Suprapubic skin (tissue), 4 donors: ENCODE data around the gene EYS. TPM values are rescaled to one million over a fixed set of nuclear protein-coding genes. Genes with fewer than 3 reads are reported as not detected.

Experiments used
- DNase-seq, 2 donors: peaks; one replicate each; pipeline ENCODE4 v3.0.0-alpha.2; 2019; ENCODE audit warnings: low spot score in 2 of 2
- H3K27ac ChIP-seq: fragments of 200-600 bp; sonication (generic); one replicate; pipeline ENCODE4 v1.5.1; 2019
- H3K27me3 ChIP-seq: fragments of 200-600 bp; sonication (generic); one replicate; pipeline ENCODE4 v1.5.1; 2019
- H3K36me3 ChIP-seq: fragments of 200-600 bp; sonication (generic); one replicate; pipeline ENCODE4 v1.5.1; 2019
- H3K4me1 ChIP-seq: fragments of 200-600 bp; sonication (generic); one replicate; pipeline ENCODE4 v1.5.1; 2019
- H3K4me3 ChIP-seq: fragments of 200-600 bp; sonication (generic); one replicate; pipeline ENCODE4 v1.5.1; 2019; ENCODE audit warnings: mild to moderate bottlenecking
- H3K9me3 ChIP-seq: fragments of 200-600 bp; sonication (generic); one replicate; pipeline ENCODE4 v1.5.1; 2019
- CTCF ChIP-seq, 2 donors: fragments of 200-600 bp in 1 of 2; fragments of 450-650 bp in 1 of 2; sonication (generic) in 1 of 2; IDR thresholded peaks; one replicate each; pipeline ENCODE4 v1.5.1; 2016 to 2019; ENCODE audit warnings: antibody characterized with exemption in 2 of 2, mild to moderate bottlenecking in 1 of 2, moderate library complexity in 1 of 2
- EP300 ChIP-seq: sonication (generic); formaldehyde crosslinking; IDR thresholded peaks from one replicate; pipeline ENCODE4 v1.6.1; 2017; ENCODE audit warnings: antibody characterized with exemption
- POLR2A ChIP-seq, 2 donors: fragments of 450-650 bp; IDR thresholded peaks; one replicate each; pipeline ENCODE4 v1.6.1; 2017; ENCODE audit warnings: antibody characterized with exemption in 2 of 2, mild to moderate bottlenecking in 2 of 2, moderate library complexity in 2 of 2
- POLR2AphosphoS5 ChIP-seq, 3 donors: sonication (generic); formaldehyde crosslinking; IDR thresholded peaks; one replicate each; pipeline ENCODE4 v1.6.1; 2017; ENCODE audit warnings: antibody characterized with exemption in 3 of 3
- WGBS: methylation state at CpG from one replicate; pipeline ENCODE4 v1.1.5; 2018; 5-methylcytosine and 5-hydroxymethylcytosine counted together
- total RNA-seq, 4 donors: library from RNA; depleted of rRNA; stranded (reverse); fragments of >200 nt; gene quantifications; one replicate each; pipeline ENCODE4 v1.1.0, GENCODE V29; 2016

EYS gene
- total RNA-seq, 4 donors from 2014 or later, result not detected

- Histone ChIP-seq H3K4me3 (no peak overlapping the region), H3K27me3 (peaks cover 4% of the 10 kb centered on the region), H3K9me3 (peaks cover 3% of the 10 kb centered on the region), H3K27ac (no peak overlapping the region), H3K36me3 (no peaks in the 10 kb centered on the region), H3K4me1 (no peaks in the 10 kb centered on the region)
- 55% methylated on average over 1 of the region's 1 CpG for WGBS
- TF ChIP-seq EP300, result no peak
- no peak for TF ChIP-seq POLR2AphosphoS5 (IDR thresholded peaks at IDR 0.05)
- no peak for TF ChIP-seq POLR2A (IDR thresholded peaks at IDR 0.05)
- no peak for TF ChIP-seq CTCF (IDR thresholded peaks at IDR 0.05)
- DNase-seq, result no peak
Observed at GRCh38 chr6:63785006-63785405, 1922.0 kb downstream of the EYS start.

DNA sequence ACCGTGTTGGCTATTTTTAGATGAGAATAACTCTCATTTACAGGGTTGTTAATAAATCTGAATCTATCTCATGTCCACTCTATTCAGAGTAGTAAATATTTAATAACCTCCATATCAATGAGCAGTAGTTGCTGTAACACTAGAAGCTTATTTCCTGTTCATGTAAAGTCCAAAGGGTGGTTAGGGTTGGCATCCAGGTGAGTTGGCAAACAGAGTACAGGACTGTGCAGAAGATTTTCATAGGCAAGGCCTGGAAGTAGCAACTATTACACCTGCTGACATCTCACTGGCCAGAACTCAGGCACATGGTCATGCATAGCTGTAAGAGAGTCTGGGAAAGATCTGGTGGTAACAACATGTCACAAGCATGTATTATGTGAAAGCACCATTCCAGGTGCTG lies 1923.9 kb downstream of the EYS start:
- TF ChIP-seq CTCF (IDR thresholded peaks at IDR 0.05), result no peak
- TF ChIP-seq EP300, result no peak
- no peak for TF ChIP-seq POLR2AphosphoS5 (IDR thresholded peaks at IDR 0.05)
- no peak for TF ChIP-seq POLR2A (IDR thresholded peaks at IDR 0.05)
- no peaks in the 10 kb centered on the region for H3K36me3 ChIP-seq
- H3K4me1 ChIP-seq, result no peaks in the 10 kb centered on the region
- no peak overlapping the region for H3K4me3 ChIP-seq
- H3K27ac ChIP-seq, result no peak overlapping the region
- peaks cover 3% of the 10 kb centered on the region for H3K9me3 ChIP-seq
- DNase-seq, result no peak
- H3K27me3 ChIP-seq, result no peaks in the 10 kb centered on the region
- WGBS, result 76% methylated on average over 1 of the region's 1 CpG

- Histone ChIP-seq H3K4me1 (no peaks in the 10 kb centered on the region), H3K27ac (no peak overlapping the region), H3K9me3 (peaks cover under 1% of the 10 kb centered on the region), H3K4me3 (no peak overlapping the region), H3K36me3 (no peaks in the 10 kb centered on the region), H3K27me3 (no peaks in the 10 kb centered on the region)
- no peak for DNase-seq
- TF ChIP-seq EP300 (no peak), POLR2AphosphoS5 (IDR thresholded peaks at IDR 0.05) (no peak), CTCF (IDR thresholded peaks at IDR 0.05) (no peak), POLR2A (IDR thresholded peaks at IDR 0.05) (no peak)
- 61% methylated on average over 1 of the region's 1 CpG for WGBS
Observed at GRCh38 chr6:63774961-63775360, 1932.1 kb downstream of the EYS start.

DNA sequence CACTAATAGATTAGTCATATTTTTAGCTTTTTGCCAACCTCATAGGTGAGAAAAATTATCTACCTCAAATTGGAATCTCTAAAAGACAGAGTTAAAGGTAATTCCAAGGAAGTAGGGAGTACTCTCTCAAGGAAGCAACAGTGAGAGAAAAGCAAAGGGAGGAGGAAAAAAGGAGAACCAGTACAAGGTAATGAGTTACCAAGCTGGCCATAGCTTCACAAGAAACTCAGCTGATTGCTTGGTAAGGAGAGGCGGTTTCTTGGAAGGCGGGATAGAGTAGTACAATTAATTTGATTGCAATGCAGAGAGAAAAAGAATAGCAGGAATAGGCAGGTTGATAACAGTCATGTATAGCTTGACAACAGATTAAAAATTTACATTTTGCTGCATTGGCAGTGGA lies 1933.8 kb downstream of the EYS start:
- DNase-seq, result no peak
- H3K4me3 ChIP-seq, result no peak overlapping the region
- no peaks in the 10 kb centered on the region for H3K9me3 ChIP-seq
- TF ChIP-seq POLR2AphosphoS5 (IDR thresholded peaks at IDR 0.05), result no peak
- TF ChIP-seq CTCF (IDR thresholded peaks at IDR 0.05), result no peak
- TF ChIP-seq POLR2A (IDR thresholded peaks at IDR 0.05), result no peak
- TF ChIP-seq EP300, result no peak
- 86% methylated on average over 2 of the region's 2 CpGs for WGBS
- H3K36me3 ChIP-seq, result no peaks in the 10 kb centered on the region
- no peaks in the 10 kb centered on the region for H3K27me3 ChIP-seq
- no peak overlapping the region for H3K27ac ChIP-seq
- H3K4me1 ChIP-seq, result no peaks in the 10 kb centered on the region

DNA sequence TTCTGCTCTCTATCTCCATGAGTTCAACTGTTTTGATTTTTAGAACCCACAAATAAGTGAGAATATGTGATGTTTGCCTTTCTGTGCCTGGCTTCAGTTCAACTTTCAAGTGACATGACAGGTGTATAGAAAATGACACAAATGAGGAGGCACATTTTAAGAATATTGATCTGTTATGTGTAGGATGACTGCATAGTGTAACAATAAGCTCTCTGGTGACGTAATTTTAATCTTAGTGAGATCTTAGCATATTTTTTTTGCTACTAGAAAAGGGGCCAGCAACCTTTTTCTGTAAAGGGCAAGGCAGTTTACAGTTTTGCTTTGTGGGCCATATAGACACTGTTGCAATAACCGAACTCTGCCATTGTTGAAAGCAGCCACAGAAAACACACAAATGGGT lies 1941.2 kb downstream of the EYS start:
- 84% methylated on average over 2 of the region's 2 CpGs for WGBS
- Histone ChIP-seq H3K4me1 (no peaks in the 10 kb centered on the region), H3K4me3 (no peak overlapping the region), H3K27me3 (no peaks in the 10 kb centered on the region), H3K27ac (no peak overlapping the region), H3K9me3 (peaks cover 4% of the 10 kb centered on the region), H3K36me3 (no peaks in the 10 kb centered on the region)
- TF ChIP-seq CTCF (IDR thresholded peaks at IDR 0.05) (no peak), POLR2A (IDR thresholded peaks at IDR 0.05) (no peak)
- no peak for DNase-seq
